NB4 (cell line): ENCODE results near the gene ILDR2.

Source experiments
- CTCF ChIP-seq: IDR thresholded peaks from one replicate; pipeline ENCODE4 v1.5.1; 2012; ENCODE audit warnings: low read depth, low read length
- MAX ChIP-seq: IDR thresholded peaks from 2 replicates; pipeline ENCODE4 v1.6.1; 2011; ENCODE audit warnings: low read depth, low read length
- MYC ChIP-seq: IDR thresholded peaks from 2 replicates; pipeline ENCODE4 v1.6.1; 2011; ENCODE audit warnings: low read depth, low read length
- POLR2A ChIP-seq: IDR thresholded peaks from 2 replicates; pipeline ENCODE4 v1.6.1; 2011; ENCODE audit warnings: mild to moderate bottlenecking; ENCODE audit not compliant: insufficient read length; ENCODE audit errors: extremely low read depth

GRCh38 chr1:166875302-166875733, 100.0 kb downstream of the ILDR2 start:
- TF ChIP-seq CTCF (no peak), POLR2A (no peak), MAX (no peak), MYC (no peak)
